NCI-H2196 (cell line): ENCODE measurements around the gene DDIT3.

Experiments used
- DNase-seq: peaks from one replicate; lab custom pipeline; 2025; ENCODE audit not compliant: unreplicated experiment; lab: John Stamatoyannopoulos, UW

The DDIT3 gene

DNA sequence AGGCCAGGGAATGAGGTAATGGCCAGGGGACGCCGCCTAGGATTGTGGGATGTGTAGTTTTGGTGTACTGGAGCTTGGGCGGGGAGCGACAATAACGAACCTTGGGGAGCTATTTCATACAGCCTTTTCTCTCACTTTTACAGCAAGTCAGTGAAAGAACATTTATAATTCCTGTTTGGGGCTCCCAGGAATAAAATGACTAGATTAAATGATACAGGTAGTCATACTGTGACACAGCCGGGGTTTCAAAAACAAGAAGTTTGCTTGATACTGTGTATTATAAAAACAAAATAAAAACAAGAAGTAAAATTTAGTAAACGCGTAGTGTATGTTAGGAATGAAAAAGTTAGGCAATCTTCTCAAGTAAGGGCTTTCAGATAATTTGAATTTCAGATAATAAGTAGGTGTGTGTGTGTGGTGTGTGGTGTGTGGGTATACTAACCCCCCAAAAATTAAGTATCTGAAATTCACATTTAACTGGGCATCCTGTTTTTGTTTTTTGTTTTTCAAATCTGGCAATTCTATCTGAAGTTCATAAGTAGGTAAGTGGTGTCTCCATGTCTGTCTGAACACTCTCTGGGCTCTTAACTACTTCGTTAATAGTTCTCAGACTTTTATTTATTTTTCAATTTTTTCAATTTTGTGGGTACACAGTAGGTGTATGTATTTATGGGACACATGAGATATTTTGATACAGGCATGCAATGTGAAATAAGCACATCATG is 27.1 kb upstream of the DDIT3 start:
- no peak for DNase-seq

DNA sequence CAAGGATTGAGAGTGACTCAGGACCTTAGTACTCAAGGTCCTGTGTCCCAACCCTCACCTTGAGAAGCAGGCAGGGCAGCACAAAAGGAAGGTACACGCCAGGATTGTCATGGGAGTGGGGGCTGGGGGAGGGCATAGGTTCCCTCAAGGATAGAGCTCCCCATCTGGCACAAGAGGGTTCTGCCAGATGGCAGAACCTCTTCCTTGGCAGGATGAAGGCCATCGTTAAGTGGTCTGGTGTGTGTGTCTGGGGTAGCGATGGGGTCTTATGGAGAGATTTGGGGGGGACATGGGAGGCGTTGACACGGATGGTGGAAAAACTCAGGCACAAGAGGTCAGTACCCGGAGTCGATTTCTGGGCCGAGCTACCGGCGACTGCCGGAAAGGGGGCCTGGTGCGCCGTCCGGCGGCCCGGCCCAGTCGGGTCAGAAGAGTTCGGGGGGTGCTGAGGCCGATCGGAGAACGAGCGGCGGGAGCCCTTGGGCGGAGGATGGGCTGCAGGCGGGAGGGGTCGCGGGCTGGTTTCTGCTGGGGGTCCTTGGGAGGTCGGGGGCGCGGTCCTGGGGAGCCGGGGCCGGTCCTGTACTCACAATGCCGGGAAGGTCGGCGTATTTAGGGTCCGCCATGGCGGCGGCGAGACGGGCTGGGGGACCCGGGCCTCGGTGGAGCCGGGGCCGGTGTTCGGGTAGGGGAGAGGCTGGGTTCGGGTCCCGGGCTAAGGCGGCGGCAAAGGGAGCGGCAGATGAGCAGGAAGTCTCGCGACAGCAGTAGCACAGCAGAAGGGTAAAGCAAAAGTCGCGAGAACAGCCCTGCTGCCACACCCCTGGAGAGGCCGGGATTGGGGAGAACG is 26.3 kb upstream of the DDIT3 start, which contains the start of gene DCTN2:
TSS of gene DCTN2 (minus strand) at position 755 of the 850 bp plus-strand sequence. CDS start at position 626, 129 bp downstream.
- DNase-seq = peak; percentile 94

DNA sequence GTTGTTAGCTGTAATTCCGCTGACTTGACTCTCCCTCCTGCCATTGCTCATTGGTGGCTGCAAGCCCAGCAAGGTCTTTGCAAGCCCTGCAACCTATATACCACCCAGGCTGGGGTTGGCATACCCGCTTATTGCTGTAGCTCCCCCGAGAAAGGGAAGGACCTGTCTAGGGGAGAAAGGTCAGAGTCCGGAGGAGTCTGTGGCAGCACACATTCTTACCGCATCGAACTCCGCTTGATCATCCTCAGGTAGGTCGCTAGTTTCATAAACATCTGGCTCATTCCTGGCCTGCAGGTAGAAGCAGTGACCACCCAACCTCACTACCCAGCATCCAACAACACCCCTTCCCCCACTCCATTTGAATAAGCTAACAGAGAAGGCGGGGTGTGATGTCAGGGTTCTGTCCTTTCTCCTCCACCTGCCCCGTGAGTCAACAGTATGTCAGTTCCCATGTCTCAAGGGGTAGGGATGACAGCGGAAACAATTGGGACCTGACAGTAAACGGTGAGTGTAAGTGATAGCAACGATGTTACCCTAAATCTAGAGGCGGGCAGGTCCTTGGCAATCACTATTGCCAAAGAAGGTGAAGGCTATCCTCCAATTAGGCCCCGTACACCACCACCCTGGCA is 25.6 kb upstream of the DDIT3 start:
- DNase-seq = no peak

DNA sequence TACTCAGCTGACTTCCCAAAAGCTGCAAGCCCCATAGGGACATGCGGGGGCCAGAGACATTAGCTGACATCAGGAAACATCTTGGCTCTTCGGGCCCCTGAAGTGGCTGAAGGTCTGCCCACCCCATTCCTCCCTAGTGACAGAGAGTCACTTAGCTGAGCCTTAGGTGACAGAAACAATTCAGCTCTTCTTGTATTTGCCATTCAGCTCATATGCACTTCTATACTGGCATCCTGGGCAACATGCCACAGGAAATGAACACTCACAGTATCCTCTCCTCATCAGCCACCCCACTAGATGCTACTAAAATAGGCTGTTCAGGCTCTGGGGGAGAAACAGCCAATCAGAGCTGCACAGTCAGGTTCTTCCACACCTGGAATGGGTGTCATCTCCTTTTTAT is 23.3 kb upstream of the DDIT3 start:
- DNase-seq = peak; percentile 68

DNA sequence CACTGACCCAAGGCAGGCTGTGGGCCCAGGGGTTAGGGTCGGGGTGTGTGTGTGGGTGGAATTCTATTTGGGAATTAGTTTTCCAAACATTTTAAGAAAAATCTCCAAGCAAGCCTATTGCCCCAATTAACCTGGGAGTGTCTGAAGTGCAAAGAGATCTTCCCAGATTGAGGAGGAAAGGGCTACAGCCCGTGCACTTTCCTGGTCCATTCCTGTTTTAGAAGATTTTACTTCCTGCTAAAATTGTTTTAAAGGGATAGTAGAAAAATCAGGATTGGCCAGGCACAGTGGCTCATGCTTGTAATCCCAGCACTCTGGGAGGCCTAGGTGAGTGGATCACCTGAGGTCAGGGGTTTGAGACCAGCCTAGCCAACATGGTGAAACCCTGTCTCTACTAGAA is 21.4 kb upstream of the DDIT3 start:
- DNase-seq = no peak

DNA sequence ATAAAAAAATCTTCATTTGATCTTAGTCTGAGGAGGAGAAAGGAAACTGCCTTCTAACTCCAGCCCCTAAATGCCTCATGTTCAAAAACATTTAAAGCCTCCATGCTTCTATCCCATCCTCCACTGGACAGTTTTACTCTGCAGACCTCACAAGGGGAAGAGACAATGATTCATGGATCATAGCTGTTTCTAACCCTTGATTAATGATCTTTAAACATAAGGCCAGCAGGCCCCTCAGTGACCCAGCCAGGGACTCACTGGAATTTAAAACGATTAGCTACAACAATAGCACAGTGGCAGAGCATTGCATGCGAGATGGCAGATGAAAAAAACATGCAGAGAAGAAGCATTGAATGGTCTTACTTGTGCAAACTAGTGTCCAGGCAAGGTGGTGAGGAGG is 20.7 kb upstream of the DDIT3 start:
- no peak for DNase-seq

DNA sequence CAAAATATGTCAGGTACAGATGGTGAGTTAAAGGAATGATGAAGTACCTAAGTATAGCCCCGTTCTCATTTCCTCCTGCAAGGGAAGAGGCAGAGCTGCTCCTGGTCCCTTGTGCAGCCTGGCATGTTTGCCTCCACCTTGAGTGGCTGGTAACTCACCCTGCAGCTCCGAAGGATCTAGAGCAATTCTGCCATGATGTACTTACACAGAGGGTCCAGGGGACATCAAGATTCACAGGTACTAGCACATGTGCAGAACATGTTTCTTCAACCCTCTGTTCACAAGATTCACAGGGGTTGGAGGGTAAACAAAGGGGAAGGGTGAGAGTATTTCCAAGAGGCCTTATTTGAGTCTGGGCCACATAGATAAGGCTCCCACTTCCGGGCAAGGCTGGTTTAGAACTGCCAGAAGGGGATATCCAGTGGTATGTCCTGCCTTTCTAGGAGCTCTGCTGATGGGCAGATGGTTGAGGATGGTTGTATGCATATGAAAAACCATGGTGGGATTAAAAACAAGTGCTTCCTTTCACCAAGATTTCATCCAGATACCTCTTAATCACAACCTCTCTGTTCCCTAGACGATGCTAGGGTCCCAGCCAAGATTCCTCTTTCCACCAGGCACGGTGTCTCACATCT is 18.9 kb upstream of the DDIT3 start:
- no peak for DNase-seq

DNA sequence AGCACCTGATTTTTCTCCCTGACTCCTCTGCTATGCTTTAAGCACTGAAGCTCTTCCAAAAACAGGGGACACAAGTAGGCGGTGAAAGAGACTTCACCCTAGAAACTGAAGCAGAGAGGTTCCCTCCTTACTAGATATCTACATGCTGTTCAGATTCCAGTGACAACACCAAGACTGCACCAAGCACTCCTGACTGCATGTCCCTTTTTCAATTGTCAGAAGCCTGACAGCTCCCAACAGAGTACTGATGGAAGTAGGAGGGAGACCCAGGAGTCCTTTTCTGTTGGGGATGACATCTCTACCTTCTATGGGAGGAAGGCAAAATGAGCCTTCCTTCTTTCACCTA is 16.3 kb upstream of the DDIT3 start:
- no peak for DNase-seq

DNA sequence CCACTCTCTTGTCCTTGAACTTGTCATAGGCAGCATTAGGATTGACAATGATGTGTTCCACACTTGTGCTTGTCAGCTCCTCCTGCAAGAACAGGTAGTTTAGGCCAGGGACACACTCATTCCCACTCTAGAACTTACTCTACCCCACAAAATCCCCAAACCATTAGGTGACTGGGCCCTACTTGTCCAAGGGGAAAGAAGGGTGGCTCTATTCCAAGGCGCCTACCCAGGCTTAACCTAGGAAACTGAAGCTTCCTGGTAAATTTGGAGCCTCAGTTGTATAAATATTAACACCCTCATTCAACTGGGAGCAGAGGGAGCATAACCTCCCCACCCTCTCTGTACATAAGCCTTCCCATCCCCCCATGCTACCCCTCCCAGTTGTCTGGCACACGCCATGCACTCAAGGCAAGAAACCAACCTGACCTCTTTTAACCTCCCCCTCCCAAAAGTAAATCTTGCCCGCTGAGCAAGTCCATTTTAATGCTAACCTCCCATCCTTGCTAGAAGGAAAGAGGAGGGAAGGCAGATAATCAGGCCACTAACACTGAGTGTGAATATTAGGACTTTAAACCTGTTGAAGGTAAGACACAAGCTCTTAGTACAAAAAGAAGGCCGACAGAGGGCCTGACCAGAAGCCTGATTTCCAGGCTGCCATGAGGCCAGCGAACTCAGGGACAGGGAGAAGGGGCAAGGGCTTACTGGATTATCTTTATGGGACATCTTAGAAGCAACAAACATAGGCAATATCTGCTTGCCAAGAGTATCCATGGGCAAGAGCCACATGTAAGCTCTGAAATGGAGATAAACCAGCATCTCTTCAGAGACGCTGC is 15.7 kb upstream of the DDIT3 start:
- DNase-seq = no peak

DNA sequence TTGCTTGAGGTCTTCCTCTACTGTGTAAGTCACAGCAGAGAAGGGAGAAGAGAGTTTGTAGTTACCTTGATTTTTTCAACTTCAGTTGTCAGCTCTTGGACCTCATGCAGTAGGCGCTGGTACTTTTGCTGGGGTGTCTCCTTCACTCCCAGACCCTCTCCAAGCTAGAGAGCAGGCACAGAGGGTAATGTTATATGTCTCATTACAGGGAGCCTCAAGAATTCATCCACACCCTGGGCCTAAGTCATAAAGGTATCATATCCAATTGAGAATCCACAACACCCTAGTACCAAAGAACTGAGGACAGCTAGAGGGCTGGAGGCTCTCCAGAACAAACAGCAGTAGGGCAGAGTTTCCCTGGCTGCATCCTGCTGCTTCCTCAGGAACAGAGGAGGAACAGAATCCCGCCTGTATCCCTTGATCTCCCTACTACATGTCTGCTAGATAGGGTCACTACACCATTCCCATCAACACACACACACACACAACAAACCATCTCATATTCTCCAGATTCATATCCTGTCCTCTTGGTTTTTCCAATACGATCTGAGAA is 14.8 kb upstream of the DDIT3 start:
- no peak for DNase-seq

DNA sequence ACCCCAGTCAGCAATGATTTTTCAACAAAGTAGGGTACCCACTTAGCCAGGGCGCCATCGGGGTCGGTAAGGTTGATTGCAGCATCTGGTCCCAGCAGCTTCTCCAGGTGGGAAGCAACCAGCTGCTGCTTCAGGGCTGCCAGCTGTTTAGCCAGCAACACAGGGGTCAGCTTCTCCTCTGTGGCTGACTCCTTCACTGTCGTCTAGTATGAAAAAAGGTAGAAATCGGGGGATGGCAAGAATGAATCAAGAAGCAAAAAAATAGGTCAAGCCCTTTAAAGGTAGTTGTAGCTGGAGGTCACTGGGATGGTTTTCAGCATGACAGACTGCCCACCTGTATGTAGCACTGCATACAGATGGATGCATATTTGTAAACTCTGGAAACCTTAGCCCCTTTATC is 13.9 kb upstream of the DDIT3 start:
- no peak for DNase-seq

DNA sequence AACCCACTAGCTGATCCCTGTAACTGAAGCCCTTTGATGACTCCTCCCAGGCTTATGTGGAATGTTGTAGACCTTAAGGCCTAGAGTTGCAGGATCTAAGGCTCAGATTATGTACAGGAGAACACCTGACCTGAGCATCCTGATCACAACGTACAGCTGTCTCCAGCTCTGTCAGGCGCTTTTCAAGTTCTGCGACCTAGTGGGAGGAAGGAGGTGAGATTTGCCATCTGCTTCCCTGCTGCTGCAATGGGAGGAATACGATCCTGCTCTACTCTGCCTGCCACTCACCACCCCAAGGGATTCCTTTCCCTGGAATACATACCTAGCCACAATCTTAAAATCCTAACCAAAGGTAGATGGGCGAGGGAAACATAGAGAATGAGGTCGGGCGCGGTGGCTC is 12.8 kb upstream of the DDIT3 start:
- no peak for DNase-seq

DNA sequence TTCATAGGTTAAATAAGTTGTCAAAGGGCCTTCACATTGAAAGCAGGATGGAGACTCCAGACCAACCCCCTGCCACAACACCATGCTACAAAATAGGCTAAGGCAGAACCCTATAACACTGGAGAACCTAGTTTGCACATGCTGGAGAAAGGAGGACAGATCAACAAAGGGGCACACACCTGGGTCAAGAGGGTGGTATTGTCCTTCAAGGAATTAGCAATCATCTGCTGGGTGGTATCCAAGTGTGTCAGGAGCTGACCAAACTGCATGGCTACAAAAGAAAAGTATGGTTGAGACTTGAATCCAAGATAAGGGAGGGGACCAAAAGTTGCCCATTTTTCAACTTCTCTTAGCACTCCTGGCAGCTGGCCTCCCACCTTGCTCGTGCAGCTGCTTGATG is 11.5 kb upstream of the DDIT3 start:
- no peak for DNase-seq

DNA sequence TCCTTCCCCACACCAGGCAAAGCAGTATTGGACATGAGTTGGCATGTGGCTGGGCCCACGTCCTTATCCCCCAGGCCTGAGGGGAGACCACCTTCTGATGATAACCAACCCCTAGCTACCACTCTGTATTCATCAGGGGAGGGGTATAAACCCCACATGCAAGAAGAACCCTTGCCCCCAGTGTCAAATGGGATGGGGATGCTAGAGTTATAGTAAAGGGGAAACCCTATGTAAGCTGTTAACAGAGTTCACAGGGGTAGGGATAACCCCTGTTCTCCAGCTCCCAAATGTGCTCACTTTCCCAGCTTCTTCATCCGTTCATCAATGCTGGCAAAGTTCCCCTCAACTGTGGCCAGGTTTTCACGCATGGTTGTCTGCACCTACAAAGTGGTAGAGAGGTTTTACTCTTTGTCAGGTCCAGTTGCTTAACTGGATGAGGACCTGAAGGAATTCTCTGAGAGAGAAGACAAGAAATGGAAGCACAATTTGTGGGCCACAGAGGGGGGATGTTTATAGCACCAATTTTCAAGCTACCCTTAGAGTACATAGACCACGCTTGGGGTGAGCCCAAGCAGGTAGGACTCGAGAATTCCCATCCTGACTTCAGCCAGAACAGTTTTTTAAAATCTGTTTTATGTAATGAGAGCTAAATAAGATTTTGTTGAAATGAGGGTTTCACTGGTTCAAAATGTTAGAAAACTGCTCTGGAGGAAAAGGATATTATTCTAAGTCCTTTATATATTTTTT is 10.3 kb upstream of the DDIT3 start:
- no peak for DNase-seq

DNA sequence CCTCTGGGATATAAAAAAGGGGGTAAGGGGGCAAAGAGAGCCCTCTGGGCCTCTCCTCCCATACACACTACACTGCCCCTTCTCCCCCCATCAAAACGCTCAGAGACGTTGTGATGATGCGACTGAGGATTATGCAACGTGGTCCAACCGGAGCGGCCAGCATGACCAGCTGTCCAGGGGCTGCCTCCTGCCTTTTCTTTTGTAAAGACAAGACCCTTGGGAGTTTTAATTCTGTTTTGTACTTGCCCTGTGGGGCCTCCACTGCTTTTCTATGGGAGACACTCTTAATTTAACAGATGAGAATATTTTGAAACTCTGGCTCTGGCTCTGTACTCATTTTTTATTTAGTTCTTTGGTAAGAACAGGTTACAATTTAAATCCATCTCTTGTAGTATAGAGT is 9.5 kb upstream of the DDIT3 start:
- DNase-seq = no peak

DNA sequence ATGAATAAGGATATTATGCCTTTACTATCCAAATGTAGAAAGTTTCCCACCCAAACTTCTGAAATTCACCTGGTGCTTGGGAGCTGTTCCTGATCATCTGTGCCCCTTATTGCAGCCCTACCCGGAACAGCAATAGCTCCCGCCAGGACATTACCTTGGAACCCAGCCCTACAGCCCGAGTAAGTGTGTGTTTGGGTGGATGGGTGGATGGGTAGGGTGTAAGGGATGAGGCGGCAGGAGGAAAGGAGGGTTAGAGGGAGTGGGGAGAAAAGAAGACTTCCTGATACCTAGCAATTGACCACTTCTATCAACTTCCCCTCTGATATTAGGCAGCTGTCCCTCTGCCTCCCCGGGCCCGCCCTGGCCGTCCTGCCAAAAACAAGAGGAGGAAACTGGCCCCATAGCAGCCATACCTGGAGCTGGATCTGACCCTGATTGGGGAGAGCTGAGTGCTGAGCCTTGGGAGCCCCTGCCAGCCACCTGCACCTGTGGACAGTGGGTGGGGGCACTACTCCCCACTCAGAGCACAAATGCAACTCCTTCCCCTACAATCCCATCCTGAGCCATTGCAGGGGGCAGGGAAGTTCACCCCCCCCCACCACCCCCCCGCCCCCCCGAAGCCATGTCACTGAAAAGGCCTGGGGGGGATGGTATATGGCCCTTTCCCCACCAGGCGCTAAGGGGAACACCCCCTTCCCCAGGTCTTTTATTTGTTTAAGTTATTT is 8.7 kb upstream of the DDIT3 start:
- DNase-seq = no peak

DNA sequence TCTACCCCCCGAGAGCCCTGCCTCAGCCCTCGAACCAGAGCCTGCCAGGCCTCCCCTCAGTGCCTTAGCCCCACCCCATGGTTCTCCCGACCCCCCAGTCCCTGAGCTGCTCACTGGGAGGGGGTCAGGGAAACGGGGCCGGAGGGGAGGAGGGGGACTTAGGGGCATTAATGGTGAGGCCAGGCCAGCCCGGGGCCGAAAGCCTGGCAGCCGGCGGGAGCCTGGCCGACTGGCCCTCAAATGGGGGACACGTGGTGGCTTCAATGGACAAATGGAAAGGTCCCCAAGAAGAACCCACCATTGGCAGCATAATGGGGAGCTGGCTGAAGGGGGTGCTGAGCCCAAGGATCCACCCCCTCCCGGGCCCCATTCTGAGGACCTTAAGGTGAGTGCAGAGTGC is 7.9 kb upstream of the DDIT3 start:
- no peak for DNase-seq

DNA sequence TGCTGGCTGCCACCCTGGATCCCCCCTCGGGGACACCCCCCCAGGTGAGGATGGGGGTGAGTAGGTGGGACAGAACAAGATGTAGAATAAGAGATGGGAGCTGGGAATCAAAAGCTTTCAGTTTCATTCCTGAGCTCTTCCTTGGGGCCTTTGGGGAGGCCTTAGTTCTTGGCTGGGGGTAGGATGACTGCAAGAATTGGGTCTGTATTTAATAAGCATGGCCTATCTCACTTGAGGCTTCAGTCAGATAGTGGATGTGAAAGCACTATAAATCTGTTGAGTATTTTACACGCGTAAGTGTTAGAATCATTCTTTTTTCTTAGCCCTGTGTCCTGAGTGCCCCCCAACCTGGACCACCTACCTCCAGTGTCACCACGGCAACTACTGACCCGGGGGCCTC is 6.9 kb upstream of the DDIT3 start:
- DNase-seq = no peak

DNA sequence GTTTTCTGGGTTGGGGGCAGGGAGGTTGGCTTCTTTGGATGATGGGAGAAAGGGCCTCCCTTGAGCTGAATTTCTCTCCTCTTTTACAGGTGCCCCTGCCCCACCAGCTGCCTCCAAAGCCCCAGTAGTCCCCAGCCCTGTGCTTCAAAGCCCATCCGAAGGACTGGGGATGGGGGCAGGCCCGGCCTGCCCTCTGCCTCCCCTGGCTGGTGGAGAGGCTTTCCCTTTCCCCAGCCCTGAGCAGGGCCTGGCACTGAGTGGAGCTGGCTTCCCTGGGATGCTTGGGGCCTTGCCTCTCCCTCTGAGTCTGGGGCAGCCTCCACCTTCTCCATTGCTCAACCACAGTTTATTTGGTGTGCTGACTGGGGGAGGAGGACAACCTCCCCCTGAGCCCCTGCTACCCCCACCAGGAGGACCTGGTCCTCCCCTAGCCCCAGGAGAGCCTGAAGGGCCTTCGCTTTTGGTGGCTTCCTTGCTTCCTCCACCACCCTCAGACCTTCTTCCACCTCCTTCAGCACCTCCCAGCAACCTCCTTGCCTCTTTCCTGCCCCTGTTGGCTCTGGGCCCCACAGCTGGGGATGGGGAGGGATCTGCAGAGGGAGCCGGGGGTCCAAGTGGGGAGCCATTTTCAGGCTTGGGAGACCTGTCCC is 6.3 kb upstream of the DDIT3 start:
- DNase-seq = no peak
